NCI-H82 (cell line): ENCODE measurements around the gene AMFR.
A peak's percentile ranks its signal among the peaks of the same experiment; 100 is the strongest.
"Not testable (repeated sequence)": the region's sequence is repeated elsewhere in the genome, so short reads cannot be mapped to it uniquely, and the experiment has no call there.

Experiments used
- DNase-seq: peaks from one replicate; lab custom pipeline; 2025; lab: John Stamatoyannopoulos, UW

AMFR gene

GRCh38 chr16:56423584-56424403, 1.6 kb downstream of the AMFR start:
- peak; percentile 31 for DNase-seq

GRCh38 chr16:56422896-56423441, 2.4 kb downstream of the AMFR start:
- no peak for DNase-seq

- DNase-seq, result no peak
Measured at GRCh38 chr16:56421976-56422669, 3.2 kb downstream of the AMFR start.

- DNase-seq, result no peak
Measured at GRCh38 chr16:56421313-56421712, 4.0 kb downstream of the AMFR start.

- DNase-seq, result no peak
Measured at GRCh38 chr16:56420613-56421012, 4.7 kb downstream of the AMFR start.

- DNase-seq, result no peak
Measured at GRCh38 chr16:56419740-56420548, 5.4 kb downstream of the AMFR start.

GRCh38 chr16:56417138-56417537, 8.2 kb downstream of the AMFR start:
- DNase-seq, result no peak

- no peak for DNase-seq
Measured at GRCh38 chr16:56415875-56416274, 9.5 kb downstream of the AMFR start.

- no peak for DNase-seq
Measured at GRCh38 chr16:56414366-56414765, 11.0 kb downstream of the AMFR start.

GRCh38 chr16:56413381-56413780, 12.0 kb downstream of the AMFR start:
- DNase-seq, result no peak

GRCh38 chr16:56411624-56412023, 13.7 kb downstream of the AMFR start:
- no peak for DNase-seq

- no peak for DNase-seq
Measured at GRCh38 chr16:56411123-56411522, 14.2 kb downstream of the AMFR start.

GRCh38 chr16:56409195-56409594, 16.1 kb downstream of the AMFR start:
- DNase-seq, result no peak

- no peak for DNase-seq
Measured at GRCh38 chr16:56408379-56409098, 16.8 kb downstream of the AMFR start.

- DNase-seq, result no peak
Measured at GRCh38 chr16:56405977-56406672, 19.2 kb downstream of the AMFR start.

- DNase-seq, result peak; percentile 55
Measured at GRCh38 chr16:56401482-56401881, 23.9 kb downstream of the AMFR start.

GRCh38 chr16:56400458-56400857, 24.9 kb downstream of the AMFR start:
- DNase-seq, result no peak

- DNase-seq, result no peak
Measured at GRCh38 chr16:56399486-56399885, 25.9 kb downstream of the AMFR start.

GRCh38 chr16:56399047-56399446, 26.3 kb downstream of the AMFR start:
- DNase-seq, result no peak

GRCh38 chr16:56396724-56397123, 28.6 kb downstream of the AMFR start:
- DNase-seq, result not testable (repeated sequence)

GRCh38 chr16:56389554-56389953, 35.8 kb downstream of the AMFR start:
- DNase-seq, result no peak
